HEK293 (cell line): Measurements from ENCODE around the gene CLNK.

Source experiments
- CTCF ChIA-PET: fragments of 350-600 bp; formaldehyde crosslinking; extraction: SDS; loops from one replicate; lab custom pipeline; 2021; ENCODE audit warnings: antibody characterized with exemption; lab: Yijun Ruan, JAX
- POLR2A ChIA-PET: fragments of 300-600 bp; formaldehyde crosslinking; extraction: SDS; loops from one replicate; lab custom pipeline; 2020; ENCODE audit warnings: antibody characterized with exemption, inconsistent platforms; lab: Yijun Ruan, JAX
- H3K27ac ChIP-seq: fragments of 200-500 bp; sonication (Bioruptor generic); 2 replicates; pipeline ENCODE4 v1.5.1; 2014; ENCODE audit warnings: low read depth, low read length, control low read depth, inconsistent platforms; ENCODE audit errors: extremely low read depth
- H3K36me3 ChIP-seq, 2 experiments: fragments of 200-500 bp in 1 of 2; sonication (Bioruptor generic) in 1 of 2; 1 replicate in 1 of 2; 2 replicates in 1 of 2; pipeline ENCODE4 v1.5.1; 2014 to 2017; ENCODE audit warnings: inconsistent platforms in 2 of 2, low read length in 2 of 2; ENCODE audit not compliant: control insufficient read depth in 2 of 2, insufficient read depth in 1 of 2
- H3K4me1 ChIP-seq: fragments of 200-500 bp; sonication (Bioruptor generic); 2 replicates; pipeline ENCODE4 v1.5.1; 2014; ENCODE audit warnings: mild to moderate bottlenecking, low read length, inconsistent platforms; ENCODE audit not compliant: control insufficient read depth, insufficient read depth
- H3K4me3 ChIP-seq: 2 replicates; pipeline ENCODE4 v1.5.1; 2011; ENCODE audit warnings: low read depth, mild to moderate bottlenecking, control low read depth, low read length, moderate library complexity
- H3K9me3 ChIP-seq: fragments of 200-500 bp; sonication (Bioruptor generic); 2 replicates; pipeline ENCODE4 v1.5.1; 2014; ENCODE audit warnings: low read depth, low read length, inconsistent platforms; ENCODE audit not compliant: control insufficient read depth, insufficient read depth
- OSR2 ChIP-seq: fragments of 450-650 bp; formaldehyde crosslinking; IDR thresholded peaks from 2 replicates; pipeline ENCODE4 v1.5.1; 2016; ENCODE audit warnings: missing biosample characterization, missing genetic modification characterization
- REPIN1 ChIP-seq: fragments of 450-650 bp; formaldehyde crosslinking; IDR thresholded peaks from 2 replicates; pipeline ENCODE4 v1.5.1; 2017; ENCODE audit warnings: missing biosample characterization, missing genetic modification characterization, low read depth
- YY2 ChIP-seq: fragments of 450-650 bp; formaldehyde crosslinking; IDR thresholded peaks from 2 replicates; pipeline ENCODE4 v1.5.1; 2016; ENCODE audit warnings: missing biosample characterization, missing genetic modification characterization
- ZBTB8A ChIP-seq: fragments of 450-650 bp; formaldehyde crosslinking; IDR thresholded peaks from 2 replicates; pipeline ENCODE4 v1.5.1; 2016; ENCODE audit warnings: missing biosample characterization, missing genetic modification characterization
- ZEB2 ChIP-seq: fragments of 450-650 bp; formaldehyde crosslinking; IDR thresholded peaks from 2 replicates; pipeline ENCODE4 v1.5.1; 2016; ENCODE audit warnings: missing biosample characterization, missing genetic modification characterization
- ZFP3 ChIP-seq: fragments of 450-650 bp; formaldehyde crosslinking; IDR thresholded peaks from 2 replicates; pipeline ENCODE4 v1.5.1; 2016; ENCODE audit warnings: low read depth, missing biosample characterization, missing genetic modification characterization
- ZNF2 ChIP-seq: fragments of 450-650 bp; formaldehyde crosslinking; IDR thresholded peaks from 2 replicates; pipeline ENCODE4 v1.5.1; 2016; ENCODE audit warnings: missing biosample characterization, missing genetic modification characterization
- ZNF202 ChIP-seq: fragments of 450-650 bp; formaldehyde crosslinking; IDR thresholded peaks from 2 replicates; pipeline ENCODE4 v1.5.1; 2016; ENCODE audit warnings: missing biosample characterization, missing genetic modification characterization, borderline replicate concordance
- ZNF24 ChIP-seq: fragments of 450-650 bp; formaldehyde crosslinking; IDR thresholded peaks from 2 replicates; pipeline ENCODE4 v1.5.1; 2016; ENCODE audit warnings: missing biosample characterization, missing genetic modification characterization
- ZNF302 ChIP-seq: fragments of 450-650 bp; formaldehyde crosslinking; IDR thresholded peaks from 2 replicates; pipeline ENCODE4 v1.5.1; 2016; ENCODE audit warnings: missing biosample characterization, missing genetic modification characterization, low read depth
- ZNF335 ChIP-seq: fragments of 450-650 bp; formaldehyde crosslinking; conservative IDR thresholded peaks from 2 replicates; pipeline ENCODE4 v1.5.1; 2016; ENCODE audit warnings: missing biosample characterization, missing genetic modification characterization
- ZNF37A ChIP-seq: fragments of 450-650 bp; IDR thresholded peaks from 2 replicates; pipeline ENCODE4 v1.5.1; 2018; ENCODE audit warnings: missing biosample characterization, missing genetic modification characterization
- ZNF394 ChIP-seq: fragments of 450-650 bp; formaldehyde crosslinking; IDR thresholded peaks from 2 replicates; pipeline ENCODE4 v1.5.1; 2016; ENCODE audit warnings: missing biosample characterization, missing genetic modification characterization, mild to moderate bottlenecking, moderate library complexity, borderline replicate concordance
- ZNF555 ChIP-seq: fragments of 450-650 bp; formaldehyde crosslinking; conservative IDR thresholded peaks from 2 replicates; pipeline ENCODE4 v1.5.1; 2017; ENCODE audit warnings: missing biosample characterization, mild to moderate bottlenecking, missing genetic modification characterization, inconsistent platforms
- ZNF596 ChIP-seq: fragments of 450-650 bp; IDR thresholded peaks from 2 replicates; pipeline ENCODE4 v1.5.0; 2018; ENCODE audit warnings: missing biosample characterization, mild to moderate bottlenecking, missing genetic modification characterization, moderate library complexity
- ZNF621 ChIP-seq: fragments of 450-650 bp; formaldehyde crosslinking; IDR thresholded peaks from 2 replicates; pipeline ENCODE4 v1.5.1; 2017; ENCODE audit warnings: missing biosample characterization, missing genetic modification characterization
- ZNF670 ChIP-seq: fragments of 450-650 bp; formaldehyde crosslinking; IDR thresholded peaks from 2 replicates; pipeline ENCODE4 v1.5.1; 2016; ENCODE audit warnings: missing biosample characterization, missing genetic modification characterization, low read depth
- ZNF701 ChIP-seq: fragments of 450-650 bp; formaldehyde crosslinking; IDR thresholded peaks from 2 replicates; pipeline ENCODE4 v1.5.1; 2016; ENCODE audit warnings: missing biosample characterization, missing genetic modification characterization
- ZNF785 ChIP-seq: fragments of 450-650 bp; formaldehyde crosslinking; IDR thresholded peaks from 2 replicates; pipeline ENCODE4 v1.5.1; 2016; ENCODE audit warnings: missing biosample characterization, missing genetic modification characterization
- ZNF792 ChIP-seq: fragments of 450-650 bp; formaldehyde crosslinking; IDR thresholded peaks from 2 replicates; pipeline ENCODE4 v1.5.1; 2016; ENCODE audit warnings: missing biosample characterization, missing genetic modification characterization
- ZSCAN30 ChIP-seq: fragments of 450-650 bp; IDR thresholded peaks from 2 replicates; pipeline ENCODE4 v1.5.1; 2018; ENCODE audit warnings: missing biosample characterization, mild to moderate bottlenecking, missing genetic modification characterization, moderate library complexity
- TF ChIP-seq, protein P1 (sequence below): fragments of 450-650 bp; formaldehyde crosslinking; IDR thresholded peaks from 2 replicates; pipeline ENCODE4 v1.5.1; 2016; ENCODE audit warnings: missing biosample characterization, missing genetic modification characterization
- TF ChIP-seq, protein P2 (sequence below): sonication (generic); formaldehyde crosslinking; IDR thresholded peaks from 2 replicates; pipeline ENCODE4 v1.8.1; 2022; ENCODE audit warnings: mild to moderate bottlenecking, moderate library complexity, missing genetic modification reagents
- TF ChIP-seq, protein P3 (sequence below): fragments of 450-650 bp; formaldehyde crosslinking; IDR thresholded peaks from 2 replicates; pipeline ENCODE4 v1.5.1; 2016; ENCODE audit warnings: missing biosample characterization, missing genetic modification characterization

Gene CLNK

DNA sequence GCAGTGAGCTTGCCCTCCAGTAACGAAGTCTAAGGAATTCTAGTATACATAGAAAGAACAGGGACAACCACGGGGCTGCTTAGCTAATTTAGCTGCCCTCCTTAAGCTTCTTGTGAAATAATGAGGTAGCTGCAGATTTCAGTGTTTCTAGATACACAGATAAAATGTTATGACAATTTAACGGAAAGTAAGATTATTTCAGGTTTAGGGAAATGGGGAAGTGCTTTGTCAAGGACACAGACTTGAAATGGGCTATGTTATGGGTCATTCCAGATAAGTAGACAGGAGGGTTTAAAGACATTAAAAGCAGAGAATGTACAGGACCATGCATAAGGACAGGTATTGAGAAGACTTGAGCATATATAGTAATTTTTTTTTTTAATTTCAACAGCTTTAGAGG lies 193.2 kb downstream of the CLNK start:
- Histone ChIP-seq H3K4me1 (no peaks in the 10 kb centered on the region), H3K36me3 (no peaks in the 10 kb centered on the region), H3K27ac (no peak overlapping the region), H3K4me3 (no peak overlapping the region), H3K9me3 (no peaks in the 10 kb centered on the region)
- CTCF ChIA-PET: interaction anchor here (0.8 to 1.2 kb wide), 2 partner anchors 30 to 46 kb away, joined by 3 read pairs; no protein-coding TSS in a partner anchor
- POLR2A ChIA-PET: interaction anchor here (0.6 kb wide), 1 partner anchor 10 kb away, joined by 4 read pairs; no protein-coding TSS in a partner anchor
- TF ChIP-seq ZFP3 (tag by site-specific recombination) (no peak), OSR2 (tag by site-specific recombination) (no peak), ZNF2 (tag by site-specific recombination) (no peak), ZNF555 (tag by site-specific recombination) (no peak), ZEB2 (tag by site-specific recombination) (no peak), ZNF335 (tag by site-specific recombination) (no peak), ZBTB8A (tag by site-specific recombination) (no peak), ZNF202 (tag by site-specific recombination) (no peak), ZNF302 (no peak), YY2 (tag by site-specific recombination) (no peak), ZNF701 (tag by site-specific recombination) (no peak), ZNF785 (tag by site-specific recombination) (no peak), ZNF792 (tag by site-specific recombination) (no peak), ZSCAN30 (no peak), REPIN1 (tag by site-specific recombination) (no peak)

DNA sequence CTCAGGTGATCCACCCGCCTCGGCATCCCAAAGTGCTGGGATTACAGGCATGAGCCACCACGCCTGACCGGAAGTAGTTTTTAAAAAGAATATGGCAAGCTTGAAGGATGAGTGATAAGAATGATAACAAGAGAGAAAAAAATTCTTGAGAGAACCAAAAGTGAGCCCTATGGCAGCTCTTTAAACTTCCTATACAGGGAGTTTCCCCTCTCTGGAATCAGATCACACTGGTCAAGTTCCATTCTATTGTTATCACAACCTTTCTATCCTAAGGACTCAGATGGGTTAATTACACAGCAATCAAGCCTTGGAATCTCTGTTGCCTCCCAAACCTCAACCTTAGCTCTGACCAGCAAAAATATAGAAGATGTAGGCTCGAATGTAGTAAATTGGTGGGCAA lies 193.6 kb downstream of the CLNK start:
- Histone ChIP-seq H3K4me1 (no peaks in the 10 kb centered on the region), H3K9me3 (no peaks in the 10 kb centered on the region), H3K4me3 (no peak overlapping the region), H3K27ac (no peak overlapping the region), H3K36me3 (no peaks in the 10 kb centered on the region)
- TF ChIP-seq ZNF596 (tag by site-specific recombination) (no peak), ZNF621 (no peak), ZNF24 (tag by site-specific recombination) (no peak), ZNF555 (tag by site-specific recombination) (no peak), ZNF37A (tag by site-specific recombination) (no peak), ZNF394 (tag by site-specific recombination) (no peak), ZNF670 (tag by site-specific recombination) (no peak)
- TF ChIP-seq, protein P1, sequence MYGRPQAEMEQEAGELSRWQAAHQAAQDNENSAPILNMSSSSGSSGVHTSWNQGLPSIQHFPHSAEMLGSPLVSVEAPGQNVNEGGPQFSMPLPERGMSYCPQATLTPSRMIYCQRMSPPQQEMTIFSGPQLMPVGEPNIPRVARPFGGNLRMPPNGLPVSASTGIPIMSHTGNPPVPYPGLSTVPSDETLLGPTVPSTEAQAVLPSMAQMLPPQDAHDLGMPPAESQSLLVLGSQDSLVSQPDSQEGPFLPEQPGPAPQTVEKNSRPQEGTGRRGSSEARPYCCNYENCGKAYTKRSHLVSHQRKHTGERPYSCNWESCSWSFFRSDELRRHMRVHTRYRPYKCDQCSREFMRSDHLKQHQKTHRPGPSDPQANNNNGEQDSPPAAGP: no peak
- TF ChIP-seq, protein P2, sequence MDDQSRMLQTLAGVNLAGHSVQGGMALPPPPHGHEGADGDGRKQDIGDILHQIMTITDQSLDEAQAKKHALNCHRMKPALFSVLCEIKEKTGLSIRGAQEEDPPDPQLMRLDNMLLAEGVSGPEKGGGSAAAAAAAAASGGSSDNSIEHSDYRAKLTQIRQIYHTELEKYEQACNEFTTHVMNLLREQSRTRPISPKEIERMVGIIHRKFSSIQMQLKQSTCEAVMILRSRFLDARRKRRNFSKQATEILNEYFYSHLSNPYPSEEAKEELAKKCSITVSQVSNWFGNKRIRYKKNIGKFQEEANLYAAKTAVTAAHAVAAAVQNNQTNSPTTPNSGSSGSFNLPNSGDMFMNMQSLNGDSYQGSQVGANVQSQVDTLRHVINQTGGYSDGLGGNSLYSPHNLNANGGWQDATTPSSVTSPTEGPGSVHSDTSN: no peak
- TF ChIP-seq, protein P3, sequence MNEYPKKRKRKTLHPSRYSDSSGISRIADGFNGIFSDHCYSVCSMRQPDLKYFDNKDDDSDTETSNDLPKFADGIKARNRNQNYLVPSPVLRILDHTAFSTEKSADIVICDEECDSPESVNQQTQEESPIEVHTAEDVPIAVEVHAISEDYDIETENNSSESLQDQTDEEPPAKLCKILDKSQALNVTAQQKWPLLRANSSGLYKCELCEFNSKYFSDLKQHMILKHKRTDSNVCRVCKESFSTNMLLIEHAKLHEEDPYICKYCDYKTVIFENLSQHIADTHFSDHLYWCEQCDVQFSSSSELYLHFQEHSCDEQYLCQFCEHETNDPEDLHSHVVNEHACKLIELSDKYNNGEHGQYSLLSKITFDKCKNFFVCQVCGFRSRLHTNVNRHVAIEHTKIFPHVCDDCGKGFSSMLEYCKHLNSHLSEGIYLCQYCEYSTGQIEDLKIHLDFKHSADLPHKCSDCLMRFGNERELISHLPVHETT: no peak
- ChIA-PET POLR2A (interaction anchor here (0.6 kb wide), 1 partner anchor 9 kb away, joined by 4 read pairs; no protein-coding TSS in a partner anchor), CTCF (interaction anchor here (0.8 to 1.2 kb wide), 2 partner anchors 30 to 46 kb away, joined by 3 read pairs; no protein-coding TSS in a partner anchor)
